22Rv1 (cell line): ENCODE data around the gene SNED1.

Source experiments
- ZFX ChIP-seq: fragments of 450-650 bp; IDR thresholded peaks from 2 replicates; pipeline ENCODE4 v1.6.1; 2017; ENCODE audit warnings: antibody characterized with exemption, borderline replicate concordance
- TF ChIP-seq, protein P1 (sequence below): fragments of 450-650 bp; IDR thresholded peaks from 2 replicates; pipeline ENCODE4 v1.5.1; 2017; ENCODE audit warnings: mild to moderate bottlenecking

DNA sequence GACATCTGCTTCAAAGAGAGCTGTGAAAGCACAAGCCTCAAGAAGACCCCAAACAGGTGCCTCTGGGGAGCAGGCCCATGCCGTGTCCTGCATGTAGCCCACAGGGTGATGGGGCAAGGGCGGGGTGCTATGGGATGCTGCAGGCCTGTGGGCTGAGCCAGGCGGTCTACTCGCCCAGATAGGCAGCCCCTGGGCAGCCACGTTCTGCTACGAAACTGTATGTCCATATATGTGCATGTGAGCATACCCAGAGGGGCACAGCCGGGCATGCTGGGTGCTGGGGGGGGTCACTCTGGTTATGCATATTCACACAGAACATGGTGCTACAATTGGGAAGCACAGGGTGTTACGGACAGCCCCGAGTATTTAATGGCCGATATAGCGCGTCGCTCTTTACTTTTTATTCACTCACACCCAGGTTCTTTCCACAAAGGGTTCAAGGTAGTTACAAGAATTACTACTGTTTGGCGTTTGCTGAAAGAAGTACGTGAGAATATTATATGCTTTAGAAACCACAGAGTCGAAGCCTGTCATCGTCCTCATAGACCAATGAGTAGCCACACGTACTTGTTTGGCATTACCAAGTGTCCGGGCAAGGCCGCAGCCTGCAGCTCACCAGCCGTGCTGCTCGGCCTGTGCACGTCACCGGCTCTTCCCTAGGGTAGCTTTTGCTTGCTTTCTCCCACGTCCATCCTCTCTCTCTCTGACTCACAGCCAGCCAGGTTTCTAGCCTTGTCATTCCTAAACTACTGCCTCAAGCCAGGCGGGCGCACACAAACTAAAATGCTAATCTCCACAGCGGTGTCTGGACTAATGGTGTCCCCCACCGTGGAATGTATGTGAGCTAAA lies 89.2 kb downstream of the SNED1 start:
- TF ChIP-seq, protein P1, sequence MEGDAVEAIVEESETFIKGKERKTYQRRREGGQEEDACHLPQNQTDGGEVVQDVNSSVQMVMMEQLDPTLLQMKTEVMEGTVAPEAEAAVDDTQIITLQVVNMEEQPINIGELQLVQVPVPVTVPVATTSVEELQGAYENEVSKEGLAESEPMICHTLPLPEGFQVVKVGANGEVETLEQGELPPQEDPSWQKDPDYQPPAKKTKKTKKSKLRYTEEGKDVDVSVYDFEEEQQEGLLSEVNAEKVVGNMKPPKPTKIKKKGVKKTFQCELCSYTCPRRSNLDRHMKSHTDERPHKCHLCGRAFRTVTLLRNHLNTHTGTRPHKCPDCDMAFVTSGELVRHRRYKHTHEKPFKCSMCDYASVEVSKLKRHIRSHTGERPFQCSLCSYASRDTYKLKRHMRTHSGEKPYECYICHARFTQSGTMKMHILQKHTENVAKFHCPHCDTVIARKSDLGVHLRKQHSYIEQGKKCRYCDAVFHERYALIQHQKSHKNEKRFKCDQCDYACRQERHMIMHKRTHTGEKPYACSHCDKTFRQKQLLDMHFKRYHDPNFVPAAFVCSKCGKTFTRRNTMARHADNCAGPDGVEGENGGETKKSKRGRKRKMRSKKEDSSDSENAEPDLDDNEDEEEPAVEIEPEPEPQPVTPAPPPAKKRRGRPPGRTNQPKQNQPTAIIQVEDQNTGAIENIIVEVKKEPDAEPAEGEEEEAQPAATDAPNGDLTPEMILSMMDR = no peak
- no peak for TF ChIP-seq ZFX
